Measurements from ENCODE around the gene NCL.

GRCh38 chr2:231472816-231473215, 8.5 kb upstream of the NCL start:
- TF ChIP-seq CTCF (IDR thresholded peaks at IDR 0.05) (no peak), POLR2AphosphoS5 (IDR thresholded peaks at IDR 0.05; ENCODE audit: insufficient read depth in 1 of 2, low read depth in 1 of 2) (no peak)
